Endothelial cell of umbilical vein (primary cell): ENCODE results near the gene JUP. TPM values are rescaled to one million over a fixed set of nuclear protein-coding genes. Genes with fewer than 3 reads are reported as not detected.

Source experiments
- BruUV-seq: library from RNA; stranded (reverse); fragments of 400-500 nt; replicated peaks from 2 replicates; lab custom pipeline; 2021; lab: Mats Ljungman, UMichigan
- CTCF ChIA-PET: fragments of 300-600, 350-600 bp; sonication (Branson Sonifier 250); formaldehyde crosslinking; loops from one replicate; lab custom pipeline; 2021; ENCODE audit warnings: antibody characterized with exemption, inconsistent platforms; lab: Charles Lee
- POLR2A ChIA-PET: fragments of 300-600, 350-600 bp; sonication (Branson Sonifier 250); formaldehyde crosslinking; loops from one replicate; lab custom pipeline; 2021; ENCODE audit warnings: antibody characterized with exemption, inconsistent platforms; lab: Charles Lee
- DNase-seq: peaks from one replicate; pipeline ENCODE4 v3.0.0-alpha.2; 2011; ENCODE audit warnings: low read depth, low spot score
- FAIRE-seq: peaks from 2 replicates; lab custom pipeline; 2011; peaks lifted over from hg19 to GRCh38; lab: Jason Lieb, UNC
- H2AFZ ChIP-seq: 2 replicates; pipeline ENCODE4 v1.6.0; 2012; ENCODE audit warnings: low read depth, low read length, control low read depth, inconsistent platforms
- H3K27ac ChIP-seq: 2 replicates; pipeline ENCODE4 v1.5.1; 2011; ENCODE audit warnings: low read depth, mild to moderate bottlenecking, control low read depth, low read length, moderate library complexity; ENCODE audit not compliant: insufficient read depth
- H3K27me3 ChIP-seq, 2 experiments: 2 replicates each; pipeline versions ENCODE4 v1.6.0 to v1.6.1; 2011; ENCODE audit warnings: low read length in 2 of 2, mixed read lengths in 1 of 2; ENCODE audit not compliant: control insufficient read depth in 2 of 2, insufficient read depth in 2 of 2
- H3K36me3 ChIP-seq, 2 experiments: 2 replicates in 1 of 2; 3 replicates in 1 of 2; pipeline ENCODE4 v1.5.1; 2011; ENCODE audit warnings: low read length in 2 of 2, mild to moderate bottlenecking in 1 of 2, moderate library complexity in 1 of 2; ENCODE audit not compliant: control insufficient read depth in 2 of 2, insufficient read depth in 2 of 2; ENCODE audit errors: extremely low read depth in 1 of 2
- H3K4me1 ChIP-seq: 3 replicates; pipeline ENCODE4 v1.5.1; 2011; ENCODE audit warnings: mild to moderate bottlenecking, low read length; ENCODE audit not compliant: control insufficient read depth, insufficient read depth; ENCODE audit errors: extremely low read depth
- H3K4me2 ChIP-seq: 2 replicates; pipeline ENCODE4 v1.6.1; 2011; ENCODE audit warnings: low read length, control low read depth, mixed read lengths; ENCODE audit not compliant: insufficient read depth
- H3K4me3 ChIP-seq, 3 experiments: fragments of 200-600 bp in 1 of 3; sonication (generic), shearing (Covaris generic) in 1 of 3; replicated peaks in 1 of 3; 2 replicates each; pipeline ENCODE4 v1.5.1; 2011 to 2016; ENCODE audit warnings: control low read depth in 3 of 3, low read length in 3 of 3, mild to moderate bottlenecking in 2 of 3, inconsistent platforms in 1 of 3, low read depth in 1 of 3, moderate library complexity in 1 of 3; ENCODE audit not compliant: insufficient read depth in 1 of 3
- H3K79me2 ChIP-seq: 2 replicates; pipeline ENCODE4 v1.6.0; 2012; ENCODE audit warnings: low read length, inconsistent platforms; ENCODE audit not compliant: control insufficient read depth, insufficient read depth
- H3K9ac ChIP-seq: replicated peaks from 2 replicates; pipeline ENCODE3; 2011; ENCODE audit warnings: low read length, control low read depth; ENCODE audit not compliant: insufficient read depth; ENCODE audit errors: extremely low read depth
- H3K9me1 ChIP-seq: replicated peaks from 3 replicates; pipeline ENCODE4 v1.6.0; 2011; ENCODE audit warnings: mild to moderate bottlenecking, low read length; ENCODE audit not compliant: control insufficient read depth, insufficient read depth; ENCODE audit errors: extremely low read depth
- H3K9me3 ChIP-seq: replicated peaks from 2 replicates; pipeline ENCODE4 v1.5.1; 2012; ENCODE audit warnings: low read length, inconsistent platforms; ENCODE audit not compliant: control insufficient read depth, insufficient read depth
- H4K20me1 ChIP-seq: replicated peaks from 2 replicates; pipeline ENCODE3; 2011; ENCODE audit warnings: mild to moderate bottlenecking, low read length; ENCODE audit not compliant: control insufficient read depth, insufficient read depth; ENCODE audit errors: extremely low read depth
- EZH2 ChIP-seq: IDR thresholded peaks from 2 replicates; pipeline ENCODE4 v1.6.1; 2012; ENCODE audit warnings: borderline replicate concordance, low read depth, mild to moderate bottlenecking, moderate library complexity, low read length, inconsistent platforms; ENCODE audit not compliant: severe bottlenecking
- FOS ChIP-seq: IDR thresholded peaks from 2 replicates; pipeline ENCODE4 v1.6.1; 2011; ENCODE audit warnings: mild to moderate bottlenecking, low read length, moderate library complexity, borderline replicate concordance; ENCODE audit not compliant: insufficient read depth
- GATA2 ChIP-seq: IDR thresholded peaks from 2 replicates; pipeline ENCODE4 v1.7.0; 2011; ENCODE audit warnings: low read depth, mild to moderate bottlenecking, moderate library complexity, mixed read lengths, low read length; ENCODE audit not compliant: insufficient read length, insufficient read depth
- JUN ChIP-seq: IDR thresholded peaks from 2 replicates; pipeline ENCODE4 v1.6.1; 2011; ENCODE audit warnings: borderline replicate concordance, low read depth; ENCODE audit not compliant: insufficient read length, insufficient read depth
- MYC ChIP-seq: IDR thresholded peaks from one replicate; pipeline ENCODE4 v1.6.1; 2011; ENCODE audit warnings: mild to moderate bottlenecking, low read depth, low read length
- POLR2A ChIP-seq: IDR thresholded peaks from 2 replicates; pipeline ENCODE4 v1.6.1; 2012; ENCODE audit warnings: low read depth, mild to moderate bottlenecking, control low read depth, low read length
- POLR2AphosphoS5 ChIP-seq: IDR thresholded peaks from 2 replicates; pipeline ENCODE4 v1.6.1; 2012; ENCODE audit warnings: low read depth, mild to moderate bottlenecking, control low read depth, low read length, moderate library complexity; ENCODE audit not compliant: insufficient read depth
- dilution Hi-C: fragments of 300-500 bp; cut with MboI; formaldehyde crosslinking; loops from one replicate; pipeline ENCODE4 v1.15.0; 2019; ENCODE audit warnings: low sequenced_read_pairs; ENCODE audit not compliant: extremely low pct_ligation_motif_present
- intact Hi-C: fragments of 100-400 bp; cut with micrococcal nuclease; formaldehyde crosslinking; loops from one replicate; pipeline ENCODE4 v1.10.0; 2022
- polyA plus RNA-seq, 4 experiments: library from polyadenylated mRNA; depleted of rRNA in 3 of 4; stranded (reverse) in 3 of 4; unstranded in 1 of 4; fragments of >200 nt; gene quantifications; 2 replicates each; pipeline versions ENCODE4 v1.2.1 to v1.2.3, GENCODE V29; 2011 to 2012; ENCODE audit warnings: missing spikeins in 1 of 4
- total RNA-seq: library from RNA; stranded (reverse); gene quantifications from 2 replicates; pipeline ENCODE4 v1.2.3, GENCODE V29; 2021
- TF ChIP-seq, protein P1 (sequence below): IDR thresholded peaks from 2 replicates; pipeline ENCODE4 v1.6.1; 2011; ENCODE audit not compliant: insufficient read depth, insufficient read length
- TF ChIP-seq, protein P2 (sequence below), 2 donors: IDR thresholded peaks; 1 replicate in 1 of 2; 2 replicates in 1 of 2; pipeline ENCODE4 v1.5.1; 2011; ENCODE audit warnings: low read length in 2 of 2, mild to moderate bottlenecking in 2 of 2, moderate library complexity in 2 of 2, control low read depth in 1 of 2, inconsistent platforms in 1 of 2, low read depth in 1 of 2; ENCODE audit not compliant: insufficient read depth in 1 of 2; ENCODE audit errors: extremely low read depth in 1 of 2

The JUP gene
- total and polyA plus RNA-seq, 2 donors (not counting 3 experiments of a cell fraction or from before 2014, with no cell fraction given), result 98.0 to 171 TPM

DNA sequence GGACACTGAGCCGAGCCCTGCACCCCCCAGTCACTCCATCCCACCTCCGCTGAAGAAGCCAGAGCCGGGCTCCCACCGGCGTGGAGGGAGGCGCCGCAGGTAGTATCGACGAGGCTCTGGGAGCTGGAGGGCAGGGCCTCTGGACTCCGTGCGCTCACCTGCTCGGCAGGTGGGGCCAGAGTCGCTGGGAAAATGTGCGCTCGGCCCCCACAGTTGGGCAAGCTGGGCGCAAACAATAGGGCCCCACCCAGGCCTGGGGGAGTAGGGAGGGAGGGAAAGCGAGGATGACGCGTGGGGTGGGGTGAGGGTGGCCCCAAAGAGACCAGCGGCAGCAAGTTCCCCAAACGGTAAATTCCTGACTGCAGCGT, 668 bp downstream of the JUP start:
- H3K27ac ChIP-seq, result peak overlapping the region; percentile 0

More for the DNA sequence above, 668 bp downstream of the JUP start:
- no peaks in the 10 kb centered on the region for H3K9me3 ChIP-seq
- no peaks in the 10 kb centered on the region for H3K79me2 ChIP-seq
- dilution Hi-C loops, result no loop called here
- H3K9me1 ChIP-seq, result no peaks in the 10 kb centered on the region
- DNase-seq (peak; percentile 38), FAIRE-seq (no peak)
- TF ChIP-seq EZH2, result no peak
- no peak for TF ChIP-seq JUN
- TF ChIP-seq, protein P1, sequence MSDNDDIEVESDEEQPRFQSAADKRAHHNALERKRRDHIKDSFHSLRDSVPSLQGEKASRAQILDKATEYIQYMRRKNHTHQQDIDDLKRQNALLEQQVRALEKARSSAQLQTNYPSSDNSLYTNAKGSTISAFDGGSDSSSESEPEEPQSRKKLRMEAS, result no peak
- no peak for TF ChIP-seq GATA2
- no peak for TF ChIP-seq FOS
- TF ChIP-seq, protein P2, sequence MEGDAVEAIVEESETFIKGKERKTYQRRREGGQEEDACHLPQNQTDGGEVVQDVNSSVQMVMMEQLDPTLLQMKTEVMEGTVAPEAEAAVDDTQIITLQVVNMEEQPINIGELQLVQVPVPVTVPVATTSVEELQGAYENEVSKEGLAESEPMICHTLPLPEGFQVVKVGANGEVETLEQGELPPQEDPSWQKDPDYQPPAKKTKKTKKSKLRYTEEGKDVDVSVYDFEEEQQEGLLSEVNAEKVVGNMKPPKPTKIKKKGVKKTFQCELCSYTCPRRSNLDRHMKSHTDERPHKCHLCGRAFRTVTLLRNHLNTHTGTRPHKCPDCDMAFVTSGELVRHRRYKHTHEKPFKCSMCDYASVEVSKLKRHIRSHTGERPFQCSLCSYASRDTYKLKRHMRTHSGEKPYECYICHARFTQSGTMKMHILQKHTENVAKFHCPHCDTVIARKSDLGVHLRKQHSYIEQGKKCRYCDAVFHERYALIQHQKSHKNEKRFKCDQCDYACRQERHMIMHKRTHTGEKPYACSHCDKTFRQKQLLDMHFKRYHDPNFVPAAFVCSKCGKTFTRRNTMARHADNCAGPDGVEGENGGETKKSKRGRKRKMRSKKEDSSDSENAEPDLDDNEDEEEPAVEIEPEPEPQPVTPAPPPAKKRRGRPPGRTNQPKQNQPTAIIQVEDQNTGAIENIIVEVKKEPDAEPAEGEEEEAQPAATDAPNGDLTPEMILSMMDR (IDR thresholded peaks at IDR 0.05; ENCODE audit: extremely low read depth in 1 of 2, insufficient read depth in 1 of 2, low read depth in 1 of 2, low read length in 2 of 2), result no peak
- no peak for TF ChIP-seq POLR2AphosphoS5
- TF ChIP-seq POLR2A, result no peak
- no peak for TF ChIP-seq MYC
- ChIA-PET POLR2A (interaction anchor here (0.6 to 2.4 kb wide), 11 partner anchors 8 to 121 kb away, joined by 3 to 82 read pairs (median 5); partner anchors contain the start of gene EIF1), CTCF (interaction anchor here (1.4 to 4.1 kb wide), 8 partner anchors 11 to 97 kb away, joined by 3 to 169 read pairs (median 19); partner anchors contain the start of gene EIF1)
- H3K4me3 ChIP-seq, result peak overlapping the region; percentile 14 to 98 (median 52)
- no peaks in the 10 kb centered on the region for H4K20me1 ChIP-seq
- peaks cover 0 to 7% of the 10 kb centered on the region in 2 experiments for H3K27me3 ChIP-seq
- H3K9ac ChIP-seq, result peak overlapping the region; percentile 71
- intact Hi-C loops, result loop anchor here (1.0 to 2.0 kb wide), 3 partner anchors 9 to 15 kb away; no protein-coding TSS in a partner anchor
- H3K4me2 ChIP-seq, result peak overlapping the region; percentile 3
- no peaks in the 10 kb centered on the region for H3K36me3 ChIP-seq
- H2AFZ ChIP-seq, result peak overlapping the region; percentile 8
- no peaks in the 10 kb centered on the region for H3K4me1 ChIP-seq
- BruUV-seq, result no TSS peak
